ACC112 (cell line): ENCODE measurements around the gene ZFP36L1.

Experiments used
- H2AFZ ChIP-seq: fragments of 200-600 bp; sonication (generic); one replicate; pipeline ENCODE4 v1.6.0; 2017; ENCODE audit warnings: antibody characterized with exemption, low read length; ENCODE audit not compliant: unreplicated experiment
- H3K27ac ChIP-seq: fragments of 200-600 bp; sonication (generic); 2 replicates; pipeline ENCODE4 v1.5.1; 2014; ENCODE audit warnings: low read depth, mild to moderate bottlenecking, antibody characterized with exemption, low read length, moderate library complexity
- H3K27me3 ChIP-seq: fragments of 200-600 bp; sonication (generic); 2 replicates; pipeline ENCODE4 v1.6.1; 2014; ENCODE audit warnings: mild to moderate bottlenecking, antibody characterized with exemption, low read length, moderate library complexity, mixed read lengths; ENCODE audit not compliant: insufficient read depth
- H3K36me3 ChIP-seq: fragments of 200-600 bp; sonication (generic); 2 replicates; pipeline ENCODE4 v1.6.1; 2016; ENCODE audit warnings: mild to moderate bottlenecking, antibody characterized with exemption, low read length, moderate library complexity, mixed read lengths; ENCODE audit not compliant: insufficient read depth
- H3K4me1 ChIP-seq: fragments of 200-600 bp; sonication (generic); one replicate; pipeline ENCODE4 v1.6.1; 2016; ENCODE audit warnings: low read length, mixed read lengths; ENCODE audit not compliant: insufficient read depth, unreplicated experiment, control insufficient read depth
- H3K4me3 ChIP-seq: fragments of 200-600 bp; sonication (generic); 2 replicates; pipeline ENCODE4 v1.5.1; 2014; ENCODE audit warnings: mild to moderate bottlenecking, low read depth, low read length
- H3K79me2 ChIP-seq: fragments of 200-600 bp; sonication (generic); one replicate; pipeline ENCODE4 v1.6.0; 2016; ENCODE audit warnings: low read length; ENCODE audit not compliant: control insufficient read depth, unreplicated experiment, insufficient read depth

The ZFP36L1 gene

DNA sequence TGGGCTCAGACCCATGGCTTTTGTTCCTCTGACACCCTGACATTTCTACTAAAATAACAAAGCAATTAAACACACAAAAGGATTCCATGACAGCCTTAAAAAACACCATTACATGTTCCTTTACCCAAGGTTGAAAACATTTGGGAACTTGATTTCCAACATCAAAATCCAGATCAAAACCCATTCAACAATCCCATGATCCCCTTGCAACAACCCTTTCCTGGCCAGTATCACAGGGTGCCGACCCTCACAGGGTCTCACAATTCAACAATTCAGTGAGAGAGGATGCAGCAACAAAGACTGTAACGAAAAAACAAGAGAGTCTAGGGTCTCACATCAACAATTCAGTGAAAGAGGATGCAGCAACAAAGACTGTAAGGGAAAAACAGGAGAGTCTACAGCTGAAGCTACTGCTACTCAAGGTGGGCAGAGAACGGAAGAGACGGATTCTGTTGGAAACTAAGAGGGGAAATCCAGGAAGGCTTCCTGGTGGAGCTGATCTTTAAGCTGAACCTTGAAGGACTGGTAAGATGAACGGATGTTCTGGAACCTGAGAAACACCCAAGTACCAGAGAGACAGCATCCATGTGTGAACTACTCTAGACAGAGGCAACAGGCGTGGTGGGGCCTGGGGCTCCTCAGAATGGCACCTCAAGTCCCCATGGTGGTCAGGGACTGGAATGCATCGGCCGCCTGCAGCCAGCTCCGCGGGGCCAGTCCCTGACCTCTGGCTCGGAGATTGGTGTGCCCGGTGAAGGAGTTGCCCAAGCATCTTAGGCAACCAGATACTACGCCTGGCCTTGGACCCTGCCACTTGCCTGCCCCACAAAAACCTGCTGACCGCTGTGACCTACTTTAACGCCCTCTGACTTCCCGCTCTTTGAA is 22.7 kb upstream of the ZFP36L1 start:
- Histone ChIP-seq H3K36me3 (no peaks in the 10 kb centered on the region), H3K79me2 (peaks cover 19% of the 10 kb centered on the region), H3K4me3 (peak overlapping the region; percentile 88), H2AFZ (peak overlapping the region; percentile 96), H3K4me1 (peaks cover 33% of the 10 kb centered on the region), H3K27ac (peak overlapping the region; percentile 98), H3K27me3 (no peaks in the 10 kb centered on the region)

DNA sequence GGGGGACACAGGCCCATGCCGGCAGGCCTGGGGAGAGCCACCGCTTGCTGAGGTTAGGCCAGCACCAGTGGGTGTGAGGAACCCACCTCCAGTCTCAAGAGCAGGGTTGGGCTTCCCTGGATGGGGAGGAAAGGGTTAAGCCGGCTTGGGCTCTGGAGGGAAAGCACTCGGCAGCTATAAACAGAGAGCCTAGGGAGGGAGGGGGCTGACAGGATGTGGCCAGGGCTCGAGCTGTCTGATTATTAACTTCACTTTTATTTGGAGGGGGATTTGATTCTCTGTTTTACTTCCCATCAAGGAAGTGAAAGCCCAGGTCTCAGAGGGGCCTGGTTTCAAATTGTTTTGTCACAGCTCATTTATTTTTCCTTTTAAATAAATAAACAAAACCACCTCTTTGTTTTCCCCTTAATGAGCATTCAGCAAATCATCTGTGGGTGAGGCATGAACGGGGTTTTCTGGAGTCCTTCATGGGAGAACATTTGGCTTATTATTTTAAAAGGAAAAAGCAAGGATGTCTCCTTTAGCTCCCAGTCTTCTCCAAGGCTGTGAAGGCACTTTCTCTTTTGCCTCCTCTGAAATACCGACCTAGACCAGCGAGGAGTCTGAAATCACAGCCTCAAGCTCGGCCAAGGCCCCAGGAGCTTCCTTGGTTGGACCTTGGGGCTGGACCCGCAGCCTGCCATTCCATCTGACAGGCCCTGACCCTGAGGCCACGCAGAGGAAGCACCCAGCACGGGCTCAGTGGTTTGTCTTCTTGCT is 21.9 kb upstream of the ZFP36L1 start:
- no peak overlapping the region for H2AFZ ChIP-seq

DNA sequence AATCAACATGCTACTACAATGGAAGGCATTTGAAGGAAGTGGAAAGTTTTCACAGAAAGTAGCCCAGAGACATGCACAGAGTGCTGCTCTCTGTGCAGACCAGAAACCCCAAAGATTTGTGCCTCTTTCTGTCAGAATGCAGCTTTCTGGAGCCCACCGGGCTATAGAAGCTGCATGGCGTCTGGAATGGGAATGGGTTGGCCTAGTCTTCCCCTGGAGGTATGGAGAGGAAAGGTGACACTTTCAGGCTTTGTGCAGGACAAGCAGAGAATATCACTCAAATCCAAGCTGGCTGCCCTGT is 21.3 kb upstream of the ZFP36L1 start:
- Histone ChIP-seq H3K36me3 (no peaks in the 10 kb centered on the region), H3K4me3 (peak overlapping the region; percentile 88), H3K27me3 (no peaks in the 10 kb centered on the region), H2AFZ (no peak overlapping the region), H3K4me1 (peaks cover 30% of the 10 kb centered on the region), H3K79me2 (peaks cover 19% of the 10 kb centered on the region), H3K27ac (peak overlapping the region; percentile 98)

More for the DNA sequence above, 21.9 kb upstream of the ZFP36L1 start:
- Histone ChIP-seq H3K4me3 (peak overlapping the region; percentile 88), H3K27ac (peak overlapping the region; percentile 98), H3K4me1 (peaks cover 33% of the 10 kb centered on the region), H3K36me3 (no peaks in the 10 kb centered on the region), H3K27me3 (no peaks in the 10 kb centered on the region), H3K79me2 (peaks cover 19% of the 10 kb centered on the region)

DNA sequence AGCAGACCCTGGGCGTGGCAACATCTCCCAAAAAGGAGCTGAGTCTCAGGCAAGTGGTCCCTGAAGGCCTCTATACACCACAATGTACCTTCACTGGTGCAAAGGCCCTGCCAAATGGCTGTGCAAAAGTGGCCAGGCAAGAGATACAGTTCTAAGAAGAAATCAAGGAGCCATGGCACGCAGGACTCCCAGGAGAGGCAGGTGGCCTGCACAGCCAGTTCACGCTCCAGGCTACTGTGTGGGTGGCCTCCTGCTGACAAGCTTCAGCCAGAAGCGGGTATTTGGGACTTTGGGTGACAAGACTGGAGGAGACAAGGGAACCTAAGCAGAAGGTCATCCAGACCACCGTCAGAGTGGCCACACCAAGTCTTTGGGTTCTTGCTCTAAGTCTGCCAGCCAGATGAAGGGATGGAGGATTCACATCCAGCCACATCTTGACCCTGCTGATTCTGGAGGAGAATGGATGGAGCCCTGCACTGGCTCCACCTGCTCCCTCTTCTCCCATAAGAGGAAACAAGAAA is 20.5 kb upstream of the ZFP36L1 start:
- Histone ChIP-seq H3K36me3 (no peaks in the 10 kb centered on the region), H3K27me3 (no peaks in the 10 kb centered on the region), H3K4me1 (peaks cover 30% of the 10 kb centered on the region), H2AFZ (no peak overlapping the region), H3K79me2 (peaks cover 19% of the 10 kb centered on the region), H3K4me3 (no peak overlapping the region), H3K27ac (no peak overlapping the region)

DNA sequence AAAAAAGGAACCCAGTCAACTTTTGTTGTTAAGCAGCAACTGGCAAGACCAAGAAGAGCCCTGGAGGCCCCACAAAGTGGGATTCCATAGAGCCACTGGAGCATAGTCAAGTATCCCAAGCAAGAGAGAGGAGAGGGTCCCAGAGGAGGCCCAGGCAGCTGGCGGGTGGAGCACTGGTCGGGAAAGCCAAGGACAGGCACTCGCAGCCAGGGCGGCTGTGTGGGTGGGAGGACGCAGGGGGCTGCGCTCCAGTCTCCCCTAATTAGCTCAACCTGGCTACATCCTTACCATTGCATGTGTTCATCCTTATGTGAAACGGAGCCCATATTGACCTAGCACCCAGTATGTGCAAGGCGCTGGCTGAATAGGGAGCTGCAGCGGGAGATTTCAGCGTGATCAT is 18.3 kb upstream of the ZFP36L1 start:
- Histone ChIP-seq H3K4me3 (no peak overlapping the region), H3K27me3 (no peaks in the 10 kb centered on the region), H3K27ac (no peak overlapping the region), H3K79me2 (peaks cover 19% of the 10 kb centered on the region), H2AFZ (no peak overlapping the region), H3K36me3 (no peaks in the 10 kb centered on the region), H3K4me1 (peaks cover 40% of the 10 kb centered on the region)

DNA sequence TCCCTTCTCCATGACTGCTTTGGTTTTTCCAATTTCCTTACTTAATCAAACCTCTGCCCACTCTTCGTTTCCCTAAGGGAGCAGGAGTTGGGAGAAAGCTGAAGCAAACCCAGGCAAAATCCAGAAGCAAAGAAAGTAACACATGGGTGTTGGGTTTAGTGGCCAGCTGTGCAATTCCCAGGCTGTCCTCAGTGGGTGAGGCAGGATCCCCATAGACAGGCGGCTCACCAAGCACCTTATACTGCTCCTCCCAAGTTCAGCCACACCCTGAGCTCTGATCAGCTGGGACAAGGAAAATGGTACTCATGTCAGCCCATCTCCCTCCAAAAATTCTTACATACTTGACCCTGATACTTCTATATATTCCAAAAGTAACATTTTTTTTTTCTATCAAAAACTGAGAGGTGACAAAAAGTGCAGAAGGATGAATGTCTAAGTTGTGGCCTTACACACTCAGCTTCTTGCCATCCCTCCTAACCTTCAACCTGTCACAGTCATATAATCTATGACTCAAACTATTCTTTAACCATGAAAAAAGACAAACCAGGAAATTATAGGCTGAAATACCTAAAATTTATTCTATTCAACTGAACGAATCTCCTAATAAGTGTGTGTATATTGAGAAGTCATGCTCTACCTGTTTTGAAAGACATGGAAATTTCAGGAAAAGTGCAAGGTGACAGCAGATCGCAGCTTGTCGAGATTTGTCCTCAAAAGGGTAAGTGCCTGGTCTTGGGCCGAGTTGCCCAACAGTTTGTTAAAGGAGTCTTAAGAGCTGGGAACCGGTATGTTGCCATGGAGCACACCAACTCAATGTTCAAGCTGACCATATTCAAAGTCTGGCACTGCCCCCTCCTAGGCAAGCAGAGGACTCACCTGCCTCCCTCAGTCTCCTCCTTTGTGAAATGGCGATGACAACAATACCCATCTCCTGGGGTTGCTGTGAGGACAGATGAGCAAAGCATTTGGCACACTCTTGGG is 17.6 kb upstream of the ZFP36L1 start:
- H3K4me1 ChIP-seq, result peaks cover 33% of the 10 kb centered on the region
- H2AFZ ChIP-seq, result no peak overlapping the region
- H3K27me3 ChIP-seq, result no peaks in the 10 kb centered on the region
- H3K36me3 ChIP-seq, result no peaks in the 10 kb centered on the region
- no peak overlapping the region for H3K27ac ChIP-seq
- no peak overlapping the region for H3K4me3 ChIP-seq
- peaks cover 13% of the 10 kb centered on the region for H3K79me2 ChIP-seq

DNA sequence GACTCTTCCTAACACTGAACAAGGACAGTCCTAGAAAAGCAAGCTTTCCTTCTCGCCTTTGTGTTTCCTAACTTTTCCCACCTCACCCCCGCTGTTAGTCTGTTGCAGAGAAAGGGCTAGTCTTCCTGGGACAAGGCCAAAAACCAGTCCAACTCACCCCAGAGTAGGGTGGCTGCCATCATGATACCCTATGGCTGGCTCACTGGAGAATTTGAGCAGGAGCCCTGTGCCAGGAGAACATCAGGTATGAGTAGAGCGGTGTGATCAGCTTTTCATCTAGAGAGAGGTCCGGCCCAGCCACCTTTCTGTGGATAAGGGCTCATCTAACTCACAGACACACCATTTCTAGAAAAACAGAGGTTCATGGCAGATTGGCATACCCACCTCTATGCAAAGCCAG is 16.7 kb upstream of the ZFP36L1 start:
- no peaks in the 10 kb centered on the region for H3K36me3 ChIP-seq
- H3K27ac ChIP-seq, result no peak overlapping the region
- peaks cover 8% of the 10 kb centered on the region for H3K79me2 ChIP-seq
- H3K4me3 ChIP-seq, result no peak overlapping the region
- H2AFZ ChIP-seq, result no peak overlapping the region
- no peaks in the 10 kb centered on the region for H3K27me3 ChIP-seq
- H3K4me1 ChIP-seq, result peaks cover 24% of the 10 kb centered on the region

DNA sequence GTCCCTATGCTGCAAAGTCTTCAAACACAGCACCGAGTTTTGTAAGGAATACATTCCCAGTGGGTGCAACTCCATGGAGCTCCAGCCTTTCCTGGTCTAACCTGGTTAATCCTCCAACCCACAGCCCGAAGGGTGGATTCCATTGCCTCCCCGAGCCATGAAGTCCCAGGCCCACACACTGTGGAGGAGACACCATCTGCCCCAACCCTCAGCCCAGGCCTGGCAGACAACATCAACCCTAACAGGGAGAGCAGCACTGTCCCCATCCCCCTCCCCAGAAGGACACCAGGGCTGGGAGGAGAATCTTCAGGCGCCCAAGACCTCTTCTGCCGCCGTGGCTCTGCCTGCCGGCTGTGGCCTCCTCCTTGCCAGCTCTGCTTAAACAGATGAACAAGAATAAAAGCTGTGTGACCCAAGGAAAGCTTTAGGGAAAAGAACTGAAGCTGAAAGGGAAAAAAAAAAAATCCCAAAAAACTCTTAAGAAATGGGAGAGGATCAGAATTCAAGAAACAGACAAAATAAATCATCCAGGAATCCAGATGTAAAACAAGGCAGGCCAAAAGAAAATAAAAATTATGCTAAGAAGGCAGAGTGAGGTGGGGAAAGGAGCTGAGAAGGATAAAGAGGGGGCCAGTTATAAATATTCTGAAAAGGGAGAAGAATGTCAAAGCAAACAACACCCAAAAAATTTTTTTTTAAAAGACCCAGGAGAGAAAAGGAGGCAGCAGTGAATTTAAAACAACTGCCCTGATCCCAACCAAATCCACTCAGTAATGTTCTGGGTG is 16.0 kb upstream of the ZFP36L1 start:
- H3K36me3 ChIP-seq, result no peaks in the 10 kb centered on the region
- H3K4me1 ChIP-seq, result peaks cover 18% of the 10 kb centered on the region
- H3K4me3 ChIP-seq, result no peak overlapping the region
- H3K79me2 ChIP-seq, result peaks cover 5% of the 10 kb centered on the region
- no peak overlapping the region for H2AFZ ChIP-seq
- H3K27ac ChIP-seq, result no peak overlapping the region
- H3K27me3 ChIP-seq, result no peaks in the 10 kb centered on the region

DNA sequence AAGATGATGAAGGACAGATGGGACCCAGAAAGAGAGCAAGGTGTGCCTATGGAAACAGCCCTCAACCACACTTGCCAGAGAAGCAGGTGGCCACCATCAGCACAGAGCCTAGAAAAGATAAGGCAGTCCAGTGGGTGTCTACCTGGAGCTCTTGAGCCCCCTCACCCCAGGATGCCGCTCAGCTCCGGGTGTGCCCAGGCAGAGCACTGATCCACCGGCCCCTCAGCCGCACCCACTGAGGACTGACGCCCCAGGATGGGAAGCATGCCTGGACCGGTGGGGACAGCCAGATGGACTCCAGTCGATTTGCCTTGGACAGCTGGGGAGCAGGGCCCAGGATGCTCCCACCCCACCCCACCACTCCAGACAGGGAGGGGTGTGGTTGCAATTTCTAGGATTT is 15.1 kb upstream of the ZFP36L1 start:
- H3K4me1 ChIP-seq, result peaks cover 16% of the 10 kb centered on the region
- no peak overlapping the region for H2AFZ ChIP-seq
- H3K36me3 ChIP-seq, result no peaks in the 10 kb centered on the region
- no peaks in the 10 kb centered on the region for H3K27me3 ChIP-seq
- no peaks in the 10 kb centered on the region for H3K79me2 ChIP-seq
- no peak overlapping the region for H3K27ac ChIP-seq
- no peak overlapping the region for H3K4me3 ChIP-seq
